ENCODE data around the gene RFX8. TPM values are rescaled to one million over a fixed set of nuclear protein-coding genes. Genes with fewer than 3 reads are reported as not detected.

The RFX8 gene
- total RNA-seq, 1 experiment from 2014 or later: 0.12 TPM

DNA sequence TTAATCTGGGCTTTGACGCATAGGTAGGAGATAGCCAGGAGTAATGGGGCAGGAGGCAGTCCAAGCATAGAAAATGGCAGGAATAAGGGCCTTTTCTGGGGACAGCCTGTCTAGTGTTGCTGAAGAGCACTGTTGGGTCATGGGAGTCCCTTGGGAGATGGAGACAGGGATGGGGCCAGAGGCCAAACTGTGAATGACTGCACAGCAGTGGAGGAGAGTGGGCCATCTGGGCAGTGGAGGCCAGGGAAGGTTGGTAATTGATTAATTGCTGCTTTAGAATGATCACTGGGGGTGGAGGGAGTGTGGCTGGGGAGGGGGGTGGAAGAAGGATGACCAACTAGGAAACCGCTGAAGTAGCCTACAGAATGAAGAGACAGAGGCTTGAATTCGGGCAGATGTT, 59.0 kb downstream of the RFX8 start:
- no peak for DNase-seq (ENCODE audit: extremely low read depth, low read depth)

- DNase-seq (ENCODE audit: extremely low read depth, low read depth): no peak
Observed at GRCh38 chr2:101415220-101415619, 59.7 kb downstream of the RFX8 start.

DNA sequence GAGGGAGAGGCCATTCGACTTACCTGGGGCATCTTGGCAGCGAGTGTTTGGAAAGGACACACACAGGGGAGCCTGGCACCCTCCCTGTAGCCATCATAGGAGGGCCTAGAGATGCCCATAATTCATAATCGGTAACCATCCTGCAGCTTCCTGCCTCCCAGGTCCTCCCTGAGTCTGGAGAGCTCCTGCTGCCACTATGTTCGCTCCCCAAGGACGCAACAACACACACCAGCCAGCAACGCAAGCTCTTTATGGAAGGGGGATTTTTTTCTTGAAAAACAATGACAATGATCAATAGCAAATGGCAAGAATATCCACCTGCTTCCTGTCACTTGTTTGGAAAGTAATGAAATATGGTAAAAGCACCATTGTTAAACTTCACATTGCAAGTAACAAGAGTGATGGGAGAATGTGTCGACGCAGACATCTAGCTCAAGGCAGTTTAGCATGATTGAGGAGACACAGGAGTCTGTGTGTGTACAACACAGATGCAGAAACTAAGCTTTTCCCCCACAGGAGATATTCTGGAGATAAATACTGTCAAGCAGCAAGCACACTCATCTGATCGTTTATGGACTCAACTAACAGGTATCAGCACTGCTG, 62.7 kb downstream of the RFX8 start:
- no peak for DNase-seq (ENCODE audit: extremely low read depth, low read depth)

- DNase-seq (ENCODE audit: extremely low read depth, low read depth): no peak
Observed at GRCh38 chr2:101410746-101411145, 64.2 kb downstream of the RFX8 start.

- DNase-seq (ENCODE audit: extremely low read depth, low read depth): no peak
Observed at GRCh38 chr2:101410114-101410513, 64.8 kb downstream of the RFX8 start.

- DNase-seq (ENCODE audit: extremely low read depth, low read depth): no peak
Observed at GRCh38 chr2:101409699-101410098, 65.2 kb downstream of the RFX8 start.

- DNase-seq (ENCODE audit: extremely low read depth, low read depth): no peak
Observed at GRCh38 chr2:101408925-101409324, 66.0 kb downstream of the RFX8 start.

DNA sequence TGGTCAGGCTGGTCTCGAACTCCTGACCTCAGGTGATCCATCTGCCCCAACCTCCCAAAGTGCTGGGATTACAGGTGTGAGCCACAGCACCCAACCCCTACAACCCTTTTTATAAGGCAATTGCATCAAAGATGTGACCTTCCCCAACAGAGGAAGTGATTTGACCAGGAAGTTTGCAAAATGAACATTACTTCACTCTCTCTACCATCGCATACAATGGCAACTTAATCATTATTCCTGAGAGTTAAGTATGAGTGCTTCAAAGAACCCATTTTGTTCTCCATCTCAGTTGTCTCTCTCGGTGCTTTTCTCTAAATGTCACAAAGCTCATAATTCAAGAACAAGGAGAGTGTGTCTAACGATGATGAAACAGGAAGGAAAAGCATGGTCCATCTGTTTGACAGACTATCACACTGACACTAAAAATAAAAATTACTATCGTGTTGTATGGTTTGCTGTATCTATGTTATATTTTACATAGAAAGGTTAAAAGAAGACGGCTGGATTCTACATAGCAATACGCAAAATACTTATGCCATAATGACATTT, 69.5 kb downstream of the RFX8 start:
- no peak for DNase-seq (ENCODE audit: extremely low read depth, low read depth)

DNA sequence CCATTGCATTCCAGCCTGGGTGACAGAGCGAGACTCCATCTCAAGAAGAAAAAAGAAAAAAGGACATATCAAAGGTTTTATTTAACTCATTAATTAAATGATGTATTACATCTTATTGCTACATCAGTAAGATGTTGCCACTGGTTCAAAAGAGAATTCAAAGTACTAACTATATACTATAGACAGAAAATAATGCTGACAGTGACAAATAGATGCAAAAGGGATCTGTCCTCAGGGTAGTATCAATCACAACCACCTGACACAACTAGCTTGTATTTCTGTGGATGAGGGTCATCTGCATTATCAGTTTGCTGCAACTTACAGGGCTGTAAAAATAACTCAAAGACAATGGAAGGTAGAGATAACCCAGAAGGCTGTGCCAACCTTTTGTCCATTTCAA, 71.2 kb downstream of the RFX8 start:
- no peak for DNase-seq (ENCODE audit: extremely low read depth, low read depth)

- DNase-seq (ENCODE audit: extremely low read depth, low read depth): no peak
Observed at GRCh38 chr2:101402630-101403029, 72.3 kb downstream of the RFX8 start.

DNA sequence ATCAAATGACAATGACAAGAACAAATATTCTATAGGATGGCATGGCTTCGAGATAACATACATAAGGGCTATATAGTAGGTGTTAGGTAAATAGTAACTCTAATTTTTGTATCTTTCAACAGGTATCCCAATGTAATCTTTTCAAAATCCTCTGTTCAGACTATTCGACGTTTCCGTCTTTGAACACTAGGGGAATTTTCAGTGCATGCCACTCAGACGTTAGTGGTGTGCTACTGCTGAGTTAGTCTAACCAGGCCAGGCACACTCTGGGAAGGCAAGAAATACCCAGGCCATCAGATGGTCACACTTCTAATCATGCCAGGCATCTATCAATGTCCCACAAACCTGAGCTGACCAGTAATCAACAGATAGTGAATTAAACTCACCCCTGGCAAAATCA, 73.0 kb downstream of the RFX8 start:
- DNase-seq (ENCODE audit: extremely low read depth, low read depth): no peak

- no peak for DNase-seq (ENCODE audit: extremely low read depth, low read depth)
Observed at GRCh38 chr2:101401326-101401665, 73.6 kb downstream of the RFX8 start.

GRCh38 chr2:101400506-101401325, 74.2 kb downstream of the RFX8 start:
- DNase-seq (ENCODE audit: extremely low read depth, low read depth): no peak

DNA sequence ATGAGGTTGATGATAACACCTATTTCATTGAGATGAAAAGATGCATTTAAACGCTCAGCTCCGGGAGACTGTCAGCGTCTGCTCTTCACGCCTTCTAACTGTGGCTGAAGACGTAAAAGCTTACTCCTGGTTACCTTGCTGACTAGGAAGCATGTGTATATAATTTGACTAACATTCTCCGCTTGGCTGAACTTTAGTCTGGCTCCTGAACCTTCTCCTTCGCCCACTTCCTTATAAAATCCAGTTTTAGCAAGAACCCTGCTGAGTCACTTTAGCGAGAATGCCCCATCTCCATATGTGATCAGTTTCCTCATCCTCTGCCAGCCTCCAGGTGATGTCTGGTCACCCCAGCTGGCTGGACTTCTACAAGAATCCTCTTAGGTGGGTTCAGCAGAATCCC, 74.9 kb downstream of the RFX8 start:
- no peak for DNase-seq (ENCODE audit: extremely low read depth, low read depth)

- no peak for DNase-seq (ENCODE audit: extremely low read depth, low read depth)
Observed at GRCh38 chr2:101399021-101399799, 75.7 kb downstream of the RFX8 start.

DNA sequence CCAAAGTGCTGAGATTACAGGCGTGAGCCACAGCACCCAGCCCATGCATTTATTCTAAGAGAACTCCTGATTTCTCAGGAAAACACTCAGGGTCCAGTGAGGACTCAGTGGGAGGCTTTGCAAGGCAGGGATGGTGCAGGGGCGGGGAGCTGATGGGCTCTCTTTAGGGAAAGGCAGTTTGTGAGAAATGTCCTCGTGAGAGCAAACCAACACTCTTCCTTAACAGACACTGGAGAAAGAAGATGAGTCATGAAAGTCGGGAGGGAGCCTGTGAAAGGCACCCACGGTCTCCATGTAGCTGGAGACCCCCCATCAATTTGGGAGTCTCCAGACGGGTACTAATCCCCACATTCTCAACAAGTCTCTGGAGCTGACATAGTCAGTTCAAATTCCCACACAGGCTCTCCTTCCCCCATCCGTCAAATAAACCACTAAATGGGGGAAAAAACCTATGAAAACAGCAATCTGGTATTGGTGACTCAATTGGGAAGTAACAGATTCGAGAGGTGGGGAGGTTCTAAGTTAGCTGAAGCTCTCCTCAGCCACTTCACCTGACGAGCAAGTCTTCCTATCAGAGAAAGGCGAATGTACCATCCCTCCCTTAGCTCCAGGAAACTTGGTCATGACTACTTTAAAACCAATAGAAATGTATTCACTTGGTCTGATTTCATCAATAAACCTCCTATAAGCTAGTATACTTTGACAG, 76.6 kb downstream of the RFX8 start:
- no peak for DNase-seq (ENCODE audit: extremely low read depth, low read depth)

DNA sequence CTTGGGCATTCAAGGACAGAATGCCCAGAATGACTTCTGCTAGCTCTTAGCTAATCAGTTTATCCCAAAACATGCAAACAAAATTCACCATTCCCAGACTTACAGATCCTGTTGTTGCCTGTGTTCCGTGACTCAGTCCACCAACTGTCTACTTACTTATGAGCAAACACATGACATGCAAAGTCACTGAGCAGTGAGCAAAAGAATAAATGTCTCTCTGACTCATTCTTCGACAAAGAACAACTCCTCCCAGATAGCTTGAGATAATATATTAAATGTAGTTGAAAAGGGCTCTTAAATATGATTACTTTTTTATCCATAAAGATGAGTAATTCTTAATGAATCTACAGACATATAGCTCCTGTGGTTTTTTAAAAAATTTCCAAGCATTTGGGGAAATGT, 78.6 kb downstream of the RFX8 start:
- DNase-seq (ENCODE audit: extremely low read depth, low read depth): peak; percentile 31

GRCh38 chr2:101395545-101396315, 79.2 kb downstream of the RFX8 start:
- no peak for DNase-seq (ENCODE audit: extremely low read depth, low read depth)

DNA sequence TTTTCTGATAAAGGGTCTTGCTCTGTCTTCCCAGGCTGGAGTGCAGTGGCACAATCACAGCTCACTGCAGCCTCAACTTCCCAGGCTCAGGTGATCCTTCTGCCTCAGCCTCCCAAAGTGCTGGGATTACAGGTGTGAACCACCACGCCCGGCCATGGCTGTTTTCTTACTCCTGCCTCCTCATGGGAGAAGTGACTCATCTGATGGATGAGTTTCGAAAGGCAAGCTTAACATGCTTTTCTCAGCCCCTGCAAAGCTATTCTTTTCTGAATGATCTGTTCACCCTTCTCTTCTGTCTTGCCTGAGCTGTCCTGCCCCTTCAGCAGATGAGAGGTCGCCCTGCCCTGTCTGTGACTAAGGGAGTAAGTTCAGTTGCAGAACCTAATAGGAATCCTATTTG, 86.7 kb downstream of the RFX8 start:
- DNase-seq (ENCODE audit: extremely low read depth, low read depth): no peak

All from NCI-H460 (cell line).